ENCODE measurements around the gene ANKRD10.

Gene ANKRD10

GRCh38 chr13:110914331-110915056, 375 bp downstream of the ANKRD10 start:
- H3K27me3 ChIP-seq (ENCODE audit: low read depth) = no peaks in the 10 kb centered on the region
- H3K4me3 ChIP-seq = peak overlapping the region; percentile 100
- in situ Hi-C loops (cut with MboI; ENCODE audit: low sequenced_read_pairs) = loop anchor here (5.0 kb wide), 1 partner anchor 197 kb away; no protein-coding TSS in a partner anchor
- peaks cover 20% of the 10 kb centered on the region for H3K4me1 ChIP-seq
- peak; percentile 68 to 83 for DNase-seq (ENCODE audit: low spot score in 2 of 2)
- H3K9me3 ChIP-seq = no peaks in the 10 kb centered on the region
- peaks cover 13% of the 10 kb centered on the region; the same call in 1 of the 2 replicates for H3K36me3 ChIP-seq (replicated peaks)

GRCh38 chr13:110914081-110914330, 863 bp downstream of the ANKRD10 start:
- Histone ChIP-seq H3K36me3 (replicated peaks) (peaks cover 13% of the 10 kb centered on the region), H3K4me1 (peaks cover 25% of the 10 kb centered on the region), H3K27me3 (ENCODE audit: low read depth) (no peaks in the 10 kb centered on the region), H3K4me3 (peak overlapping the region; percentile 100), H3K9me3 (no peaks in the 10 kb centered on the region)
- in situ Hi-C loops (cut with MboI; ENCODE audit: low sequenced_read_pairs) = loop anchor here (5.0 kb wide), 1 partner anchor 197 kb away; no protein-coding TSS in a partner anchor
- DNase-seq (ENCODE audit: low spot score in 2 of 2) = no peak

- DNase-seq (ENCODE audit: low spot score in 2 of 2) = no peak
- peaks cover 18% of the 10 kb centered on the region for H3K36me3 ChIP-seq (replicated peaks)
- no peaks in the 10 kb centered on the region for H3K9me3 ChIP-seq
- H3K27me3 ChIP-seq (ENCODE audit: low read depth) = no peaks in the 10 kb centered on the region
- in situ Hi-C loops (cut with MboI; ENCODE audit: low sequenced_read_pairs) = loop anchor here (5.0 kb wide), 1 partner anchor 196 kb away; no protein-coding TSS in a partner anchor
- H3K4me3 ChIP-seq = peak overlapping the region; percentile 100
- H3K4me1 ChIP-seq = peaks cover 30% of the 10 kb centered on the region
Observed at GRCh38 chr13:110913322-110914080, 1.4 kb downstream of the ANKRD10 start.

GRCh38 chr13:110912651-110913051, 2.2 kb downstream of the ANKRD10 start:
- Histone ChIP-seq H3K9me3 (no peaks in the 10 kb centered on the region), H3K27me3 (ENCODE audit: low read depth) (no peaks in the 10 kb centered on the region), H3K4me3 (peak overlapping the region; percentile 100), H3K36me3 (replicated peaks) (peaks cover 23% of the 10 kb centered on the region), H3K4me1 (peaks cover 32% of the 10 kb centered on the region)
- no peak for DNase-seq (ENCODE audit: low spot score in 2 of 2)
- in situ Hi-C loops (cut with MboI; ENCODE audit: low sequenced_read_pairs) = loop anchor here (5.0 kb wide), 1 partner anchor 195 kb away; no protein-coding TSS in a partner anchor

GRCh38 chr13:110911880-110912279, 3.0 kb downstream of the ANKRD10 start:
- Histone ChIP-seq H3K4me1 (peaks cover 32% of the 10 kb centered on the region), H3K4me3 (no peak overlapping the region), H3K9me3 (no peaks in the 10 kb centered on the region), H3K27me3 (ENCODE audit: low read depth) (no peaks in the 10 kb centered on the region), H3K36me3 (replicated peaks) (peaks cover 27% of the 10 kb centered on the region)
- no peak for DNase-seq (ENCODE audit: low spot score in 2 of 2)
- in situ Hi-C loops (cut with MboI; ENCODE audit: low sequenced_read_pairs) = loop anchor here (5.0 kb wide), 1 partner anchor 195 kb away; no protein-coding TSS in a partner anchor

- peaks cover 38% of the 10 kb centered on the region for H3K36me3 ChIP-seq (replicated peaks)
- DNase-seq (ENCODE audit: low spot score in 2 of 2) = no peak
- no peaks in the 10 kb centered on the region for H3K9me3 ChIP-seq
- in situ Hi-C loops (cut with MboI; ENCODE audit: low sequenced_read_pairs) = loop anchor here (5.0 kb wide), 1 partner anchor 193 kb away; no protein-coding TSS in a partner anchor
- H3K27me3 ChIP-seq (ENCODE audit: low read depth) = no peaks in the 10 kb centered on the region
- peaks cover 25% of the 10 kb centered on the region for H3K4me1 ChIP-seq
- H3K4me3 ChIP-seq = no peak overlapping the region
Observed at GRCh38 chr13:110910013-110910890, 4.6 kb downstream of the ANKRD10 start.

GRCh38 chr13:110907951-110908898, 6.6 kb downstream of the ANKRD10 start:
- Histone ChIP-seq H3K36me3 (replicated peaks) (peaks cover 55% of the 10 kb centered on the region), H3K4me3 (no peak overlapping the region), H3K9me3 (no peaks in the 10 kb centered on the region), H3K4me1 (peaks cover 25% of the 10 kb centered on the region), H3K27me3 (ENCODE audit: low read depth) (no peaks in the 10 kb centered on the region)
- DNase-seq (ENCODE audit: low spot score in 2 of 2) = peak; percentile 45 to 53
- in situ Hi-C loops (cut with MboI; ENCODE audit: low sequenced_read_pairs) = no loop called here

- no peaks in the 10 kb centered on the region for H3K27me3 ChIP-seq (ENCODE audit: low read depth)
- in situ Hi-C loops (cut with MboI; ENCODE audit: low sequenced_read_pairs) = no loop called here
- H3K36me3 ChIP-seq (replicated peaks) = peaks cover 64% of the 10 kb centered on the region
- H3K4me1 ChIP-seq = peaks cover 20% of the 10 kb centered on the region
- H3K9me3 ChIP-seq = no peaks in the 10 kb centered on the region
- no peak overlapping the region for H3K4me3 ChIP-seq
- DNase-seq (ENCODE audit: low spot score in 2 of 2) = no peak
Observed at GRCh38 chr13:110907301-110907700, 7.6 kb downstream of the ANKRD10 start.

- Histone ChIP-seq H3K9me3 (no peaks in the 10 kb centered on the region), H3K27me3 (ENCODE audit: low read depth) (no peaks in the 10 kb centered on the region), H3K4me1 (peaks cover 14% of the 10 kb centered on the region), H3K36me3 (replicated peaks) (peaks cover 62% of the 10 kb centered on the region), H3K4me3 (no peak overlapping the region)
- in situ Hi-C loops (cut with MboI; ENCODE audit: low sequenced_read_pairs) = no loop called here
- no peak for DNase-seq (ENCODE audit: low spot score in 2 of 2)
Observed at GRCh38 chr13:110904748-110905147, 10.1 kb downstream of the ANKRD10 start.

GRCh38 chr13:110902370-110902769, 12.5 kb downstream of the ANKRD10 start:
- Histone ChIP-seq H3K27me3 (ENCODE audit: low read depth) (no peaks in the 10 kb centered on the region), H3K4me1 (no peaks in the 10 kb centered on the region), H3K4me3 (no peak overlapping the region), H3K9me3 (no peaks in the 10 kb centered on the region), H3K36me3 (replicated peaks) (peaks cover 48% of the 10 kb centered on the region)
- in situ Hi-C loops (cut with MboI; ENCODE audit: low sequenced_read_pairs) = no loop called here
- no peak for DNase-seq (ENCODE audit: low spot score in 2 of 2)

- no peak for DNase-seq (ENCODE audit: low spot score in 2 of 2)
- no peaks in the 10 kb centered on the region for H3K9me3 ChIP-seq
- H3K36me3 ChIP-seq (replicated peaks) = peaks cover 21% of the 10 kb centered on the region
- H3K4me3 ChIP-seq = no peak overlapping the region
- no peaks in the 10 kb centered on the region for H3K4me1 ChIP-seq
- in situ Hi-C loops (cut with MboI; ENCODE audit: low sequenced_read_pairs) = no loop called here
- no peaks in the 10 kb centered on the region for H3K27me3 ChIP-seq (ENCODE audit: low read depth)
Observed at GRCh38 chr13:110897521-110897920, 17.3 kb downstream of the ANKRD10 start.

GRCh38 chr13:110897014-110897413, 17.9 kb downstream of the ANKRD10 start:
- Histone ChIP-seq H3K9me3 (no peaks in the 10 kb centered on the region), H3K4me3 (no peak overlapping the region), H3K36me3 (replicated peaks) (peaks cover 16% of the 10 kb centered on the region), H3K27me3 (ENCODE audit: low read depth) (no peaks in the 10 kb centered on the region), H3K4me1 (no peaks in the 10 kb centered on the region)
- DNase-seq (ENCODE audit: low spot score in 2 of 2) = no peak
- in situ Hi-C loops (cut with MboI; ENCODE audit: low sequenced_read_pairs) = no loop called here

GRCh38 chr13:110894086-110894485, 20.8 kb downstream of the ANKRD10 start:
- no peak for DNase-seq (ENCODE audit: low spot score in 2 of 2)
- in situ Hi-C loops (cut with MboI; ENCODE audit: low sequenced_read_pairs) = no loop called here
- Histone ChIP-seq H3K27me3 (ENCODE audit: low read depth) (no peaks in the 10 kb centered on the region), H3K36me3 (replicated peaks) (peaks cover 10% of the 10 kb centered on the region), H3K4me3 (no peak overlapping the region), H3K9me3 (no peaks in the 10 kb centered on the region), H3K4me1 (no peaks in the 10 kb centered on the region)

Measured in HAP-1 (cell line).